Stimulated activated CD4-positive, alpha-beta T cell treated with anti-CD3 and anti-CD28 coated beads, Interleukin-12 subunit alpha, Interleukin-12 subunit beta, amount 100 ng/mL, for 24 hours (primary cell): ENCODE results near the gene ITK.

Experiments used
- DNase-seq, 2 experiments: peaks; one replicate each; pipeline ENCODE4 v3.0.0-alpha.2; 2020; ENCODE audit warnings: low read depth in 2 of 2

Gene ITK

DNA sequence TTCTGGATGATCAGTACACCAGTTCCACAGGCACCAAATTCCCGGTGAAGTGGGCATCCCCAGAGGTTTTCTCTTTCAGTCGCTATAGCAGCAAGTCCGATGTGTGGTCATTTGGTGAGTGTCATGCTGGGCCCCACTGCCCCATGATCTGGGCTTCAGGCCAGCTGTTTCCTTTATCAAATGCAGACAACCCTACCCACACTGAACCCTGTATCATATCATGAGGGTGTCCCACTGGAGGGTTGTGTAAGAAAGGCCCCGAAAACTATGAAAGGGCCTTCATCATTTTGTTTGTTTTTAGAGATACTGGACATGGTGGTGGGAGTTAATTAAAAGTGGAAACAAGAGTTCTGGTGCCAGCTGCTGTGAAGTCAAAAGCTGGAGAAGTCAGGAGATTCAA, 65.2 kb downstream of the ITK start:
- no peak for DNase-seq

DNA sequence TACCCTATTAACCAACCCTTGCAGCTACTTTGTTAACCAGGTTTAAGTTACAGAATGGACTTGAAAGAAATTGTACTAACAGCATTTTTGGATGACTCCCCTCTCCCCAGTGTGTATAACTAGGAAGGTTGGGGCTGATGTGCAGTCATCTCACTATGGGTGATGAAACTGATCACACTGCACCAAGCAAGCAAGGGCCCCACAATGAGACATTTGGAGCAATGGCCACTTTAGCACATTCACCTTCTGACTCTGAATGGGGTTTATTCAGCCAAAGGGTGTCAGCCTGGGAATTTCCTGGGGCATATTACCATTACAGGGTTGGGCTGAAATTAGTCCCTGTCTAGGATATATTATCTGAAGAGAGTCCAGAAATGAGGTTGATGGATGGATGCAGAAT, 66.6 kb downstream of the ITK start:
- DNase-seq, result no peak

GRCh38 chr5:157248821-157249470, 68.3 kb downstream of the ITK start:
- no peak for DNase-seq

DNA sequence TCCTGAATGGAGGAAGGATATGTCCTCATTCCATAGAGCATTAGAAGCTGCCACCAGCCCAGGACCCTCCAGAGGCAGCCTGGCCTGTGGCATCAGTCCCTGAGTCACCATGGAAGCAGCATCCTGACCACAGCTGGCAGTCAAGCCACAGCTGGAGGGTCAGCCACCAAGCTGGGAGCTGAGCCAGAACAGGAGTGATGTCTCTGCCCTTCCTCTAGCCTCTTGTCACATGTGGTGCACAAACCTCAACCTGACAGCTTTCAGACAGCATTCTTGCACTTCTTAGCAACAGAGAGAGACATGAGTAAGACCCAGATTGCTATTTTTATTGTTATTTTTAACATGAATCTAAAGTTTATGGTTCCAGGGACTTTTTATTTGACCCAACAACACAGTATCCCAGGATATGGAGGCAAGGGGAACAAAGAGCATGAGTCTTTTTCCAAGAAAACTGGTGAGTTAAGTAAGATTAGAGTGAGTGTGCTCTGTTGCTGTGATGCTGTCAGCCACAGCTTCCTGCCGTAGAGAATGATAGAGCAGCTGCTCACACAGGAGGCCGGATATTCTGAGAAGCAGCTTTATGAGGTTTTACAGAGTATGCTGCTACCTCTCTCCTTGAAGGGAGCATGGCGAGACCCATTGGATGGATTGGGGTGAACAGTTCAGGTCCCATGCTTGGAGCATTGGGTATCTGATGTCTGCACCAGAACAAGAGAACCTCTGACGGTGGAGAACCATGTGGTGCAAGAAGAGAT, 72.2 kb downstream of the ITK start:
- DNase-seq, result no peak

DNA sequence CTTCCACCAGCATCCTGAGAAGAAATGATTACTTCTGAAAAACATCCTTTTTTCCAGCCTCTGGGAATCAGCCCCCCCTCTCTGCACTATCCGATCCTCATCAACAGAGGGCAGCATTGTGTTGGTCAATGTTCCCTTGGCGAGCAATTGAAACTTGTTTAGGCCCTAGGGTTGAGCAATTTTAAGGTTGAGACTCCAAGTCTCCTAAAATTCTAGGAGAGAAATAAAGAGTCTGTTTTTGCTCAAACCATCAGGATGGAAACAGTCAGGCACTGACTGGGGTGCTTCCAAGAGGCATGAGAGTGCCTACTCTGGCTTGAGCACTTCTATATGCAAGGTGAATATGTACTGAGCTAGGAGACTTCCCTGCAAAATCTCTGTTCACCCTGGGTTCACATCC, 72.9 kb downstream of the ITK start:
- DNase-seq, result no peak

GRCh38 chr5:157258450-157258849, 77.8 kb downstream of the ITK start:
- no peak for DNase-seq

- no peak for DNase-seq
Measured at GRCh38 chr5:157259699-157260098, 79.1 kb downstream of the ITK start.

DNA sequence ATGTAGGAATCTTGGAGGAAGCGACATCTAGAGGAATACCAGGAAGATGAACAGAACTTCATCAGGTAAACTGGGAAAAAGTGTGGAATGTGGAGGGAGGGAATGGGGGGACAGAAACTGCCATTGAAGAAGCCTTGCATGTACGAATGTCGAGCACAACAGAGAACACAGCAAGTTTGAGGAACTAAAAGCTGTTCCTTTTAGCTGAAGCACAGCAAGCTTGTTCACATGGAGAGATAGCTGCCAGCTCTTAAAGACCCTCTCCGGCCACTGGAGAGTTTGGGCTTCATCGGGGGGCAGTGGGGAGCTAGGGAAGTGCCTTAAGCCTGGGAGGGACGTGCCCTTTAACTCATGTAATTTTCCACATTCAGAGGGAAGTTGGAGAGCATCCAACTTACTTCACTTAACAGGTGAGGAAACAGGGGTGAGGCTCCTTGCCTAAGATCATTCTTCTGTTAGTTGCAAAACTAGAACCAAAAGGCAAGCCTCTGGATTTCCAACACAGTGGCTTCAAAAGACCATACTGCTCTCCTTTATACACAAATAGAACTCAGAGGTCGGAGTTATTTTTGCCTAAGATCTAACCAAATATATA, 83.0 kb downstream of the ITK start:
- no peak for DNase-seq

- DNase-seq, result peak; percentile 71 to 76
Measured at GRCh38 chr5:157265714-157266285, 85.2 kb downstream of the ITK start, which contains the start of gene CYFIP2. CYFIP2 (plus strand) TSS chr5:157266123; CDS start chr5:157285362, 19,239 bp downstream.

GRCh38 chr5:157266286-157267007, 85.8 kb downstream of the ITK start:
- DNase-seq, result no peak

DNA sequence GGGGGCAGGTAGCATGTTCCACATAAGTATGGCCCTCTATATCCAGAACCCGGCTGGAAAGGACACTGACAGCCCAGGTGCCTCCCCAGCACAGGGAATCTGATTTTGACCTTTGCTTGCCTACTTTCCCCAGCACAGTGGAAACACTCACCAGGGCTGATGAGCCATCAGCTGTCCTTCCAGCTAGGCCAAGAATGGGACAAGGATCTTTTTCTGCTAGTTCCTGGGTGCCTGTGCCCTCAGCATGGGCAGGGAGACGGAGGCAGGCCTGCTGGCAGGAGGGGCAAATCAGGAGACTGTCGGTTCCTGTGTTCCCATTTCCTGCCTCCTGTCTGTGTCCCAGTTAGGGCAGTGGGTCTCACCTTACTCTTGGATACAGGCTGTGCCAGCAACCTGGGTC, 86.4 kb downstream of the ITK start:
- no peak for DNase-seq

GRCh38 chr5:157267761-157268480, 87.3 kb downstream of the ITK start:
- DNase-seq, result no peak

- no peak for DNase-seq
Measured at GRCh38 chr5:157269165-157269671, 88.6 kb downstream of the ITK start.

GRCh38 chr5:157269761-157270272, 89.2 kb downstream of the ITK start:
- no peak for DNase-seq

GRCh38 chr5:157270771-157271170, 90.1 kb downstream of the ITK start:
- no peak for DNase-seq

DNA sequence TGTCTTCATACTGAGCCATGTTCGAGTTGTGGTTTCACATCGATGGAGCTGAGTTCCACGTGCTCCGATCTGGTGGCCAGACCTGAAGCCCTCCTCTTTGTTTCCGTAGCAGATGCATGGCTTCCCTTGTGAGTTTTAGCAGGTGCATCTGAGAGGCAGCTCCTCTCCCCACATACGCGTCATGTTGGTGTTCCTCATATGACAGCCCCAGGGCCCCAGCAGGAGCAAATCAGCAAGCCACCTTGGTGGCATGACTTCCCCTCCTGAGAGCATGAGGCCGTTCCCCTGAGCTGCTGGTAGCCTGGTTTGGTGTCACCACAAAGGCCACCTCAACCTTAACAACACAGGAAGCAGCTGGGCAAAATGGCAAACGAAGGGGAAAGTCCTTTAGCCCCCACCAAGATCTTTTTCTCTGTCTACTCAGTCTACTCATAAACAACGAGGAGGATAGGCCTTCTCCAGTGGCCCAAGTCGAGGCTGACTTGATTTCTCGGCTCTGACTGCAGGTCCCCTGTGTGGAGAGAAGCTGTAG, 91.2 kb downstream of the ITK start:
- DNase-seq, result peak; percentile 64 to 77

- no peak for DNase-seq
Measured at GRCh38 chr5:157273131-157273556, 92.5 kb downstream of the ITK start.

DNA sequence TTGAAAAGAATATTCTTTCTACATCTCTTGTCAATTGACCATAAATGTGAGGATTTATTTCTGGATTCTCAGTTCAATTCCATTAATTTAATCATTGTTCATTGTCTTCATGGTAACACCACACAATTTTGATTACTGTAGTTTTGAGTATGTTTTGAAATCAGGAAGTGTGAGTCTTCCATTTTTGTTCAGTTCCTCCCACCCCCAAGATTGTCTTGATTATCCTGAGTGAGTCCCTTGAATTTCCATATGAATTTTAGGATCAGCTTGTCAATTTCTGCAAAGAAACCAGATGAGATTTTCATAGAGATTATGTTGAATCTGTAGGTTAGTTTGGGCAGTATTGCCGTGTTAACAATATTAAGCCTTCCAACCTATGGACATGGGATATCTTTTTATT, 94.8 kb downstream of the ITK start:
- DNase-seq, result no peak

GRCh38 chr5:157278319-157279037, 97.8 kb downstream of the ITK start:
- DNase-seq, result no peak
